H1 (cell line): ENCODE results near the gene EIF3B. TPM values are rescaled to one million over a fixed set of nuclear protein-coding genes. Genes with fewer than 3 reads are reported as not detected.
"Not testable (repeated sequence)": the region's sequence is repeated elsewhere in the genome, so short reads cannot be mapped to it uniquely, and the experiment has no call there.

Source experiments
- CTCF ChIA-PET: fragments of 300-600 bp; sonication (Branson Sonifier 250); formaldehyde crosslinking; loops from one replicate; lab custom pipeline; 2021; ENCODE audit not compliant: partially characterized antibody; lab: Charles Lee
- POLR2A ChIA-PET: fragments of 300-600 bp; sonication (Branson Sonifier 250); formaldehyde crosslinking; loops from one replicate; lab custom pipeline; 2021; ENCODE audit warnings: inconsistent platforms; ENCODE audit not compliant: partially characterized antibody; lab: Charles Lee
- DNase-seq, 2 experiments: peaks; one replicate each; pipeline versions ENCODE4 v3.0.0 to v3.0.0-alpha.2; 2010 to 2022; ENCODE audit warnings: low spot score in 2 of 2, low read depth in 1 of 2, mixed read lengths in 1 of 2
- FAIRE-seq: peaks from 2 replicates; lab custom pipeline; 2011; peaks lifted over from hg19 to GRCh38; lab: Jason Lieb, UNC
- H2AFZ ChIP-seq: 2 replicates; pipeline ENCODE4 v1.8.1; 2012; ENCODE audit warnings: low read length, inconsistent platforms
- H2AK5ac ChIP-seq: 2 replicates; pipeline ENCODE4 v1.6.1; 2013; ENCODE audit warnings: low read depth, low read length
- H2BK120ac ChIP-seq: replicated peaks from 2 replicates; pipeline ENCODE3; 2013; ENCODE audit warnings: low read depth, low read length, inconsistent platforms
- H2BK12ac ChIP-seq: 2 replicates; pipeline ENCODE4 v1.6.1; 2013; ENCODE audit warnings: low read depth, low read length
- H2BK15ac ChIP-seq: 2 replicates; pipeline ENCODE4 v1.6.1; 2013; ENCODE audit warnings: low read length
- H2BK20ac ChIP-seq: 2 replicates; pipeline ENCODE4 v1.6.1; 2013; ENCODE audit warnings: low read length
- H2BK5ac ChIP-seq: 2 replicates; pipeline ENCODE4 v1.6.1; 2013; ENCODE audit warnings: low read depth, low read length
- H3K14ac ChIP-seq: 2 replicates; pipeline ENCODE4 v1.6.1; 2013; ENCODE audit warnings: inconsistent platforms; ENCODE audit not compliant: insufficient read length
- H3K18ac ChIP-seq: 2 replicates; pipeline ENCODE4 v1.6.1; 2013; ENCODE audit warnings: low read length; ENCODE audit errors: extremely low read depth
- H3K23ac ChIP-seq: 2 replicates; pipeline ENCODE4 v1.6.1; 2013; ENCODE audit warnings: inconsistent platforms; ENCODE audit not compliant: insufficient read length
- H3K23me2 ChIP-seq: 2 replicates; pipeline ENCODE4 v1.6.1; 2013; ENCODE audit warnings: low read depth, low read length
- H3K27ac ChIP-seq: 2 replicates; pipeline ENCODE4 v1.6.1; 2011; ENCODE audit warnings: low read depth, low read length, inconsistent platforms
- H3K27me3 ChIP-seq, 4 experiments: replicated peaks in 1 of 4; 1 replicate in 1 of 4; 2 replicates in 3 of 4; pipeline versions ENCODE4 v1.6.1 to v1.8.1; 2011 to 2013; ENCODE audit warnings: low read length in 3 of 4, mild to moderate bottlenecking in 3 of 4, inconsistent platforms in 2 of 4, mixed read lengths in 2 of 4, moderate library complexity in 1 of 4; ENCODE audit not compliant: control insufficient read depth in 3 of 4, insufficient read depth in 3 of 4; ENCODE audit errors: extremely low read depth in 1 of 4
- H3K36me3 ChIP-seq, 4 experiments: 2 replicates each; pipeline versions ENCODE4 v1.6.1 to v1.8.1; 2011 to 2013; ENCODE audit warnings: mild to moderate bottlenecking in 4 of 4, low read length in 3 of 4, moderate library complexity in 2 of 4, control low read depth in 1 of 4, inconsistent platforms in 1 of 4; ENCODE audit not compliant: insufficient read depth in 4 of 4, control insufficient read depth in 2 of 4
- H3K4ac ChIP-seq: replicated peaks from 2 replicates; pipeline ENCODE3; 2013; ENCODE audit warnings: low read length, low read depth, mixed read lengths, inconsistent platforms; ENCODE audit not compliant: insufficient read length
- H3K4me1 ChIP-seq, 4 experiments: replicated peaks in 1 of 4; 1 replicate in 1 of 4; 2 replicates in 3 of 4; pipeline versions ENCODE4 v1.6.1 to v1.8.1; 2011 to 2013; ENCODE audit warnings: low read length in 3 of 4, inconsistent platforms in 2 of 4, mixed read lengths in 1 of 4; ENCODE audit not compliant: insufficient read depth in 4 of 4, control insufficient read depth in 3 of 4
- H3K4me2 ChIP-seq, 2 experiments: 2 replicates each; pipeline versions ENCODE4 v1.6.1 to v1.8.1; 2011 to 2013; ENCODE audit warnings: low read depth in 2 of 2, low read length in 2 of 2, control low read depth in 1 of 2, inconsistent platforms in 1 of 2, mild to moderate bottlenecking in 1 of 2; ENCODE audit not compliant: insufficient read depth in 1 of 2
- H3K4me3 ChIP-seq, 4 experiments: fragments of 200-600, 300-600 bp in 1 of 4; sonication (generic), shearing (Covaris generic), sonication (Bioruptor Twin) in 1 of 4; 2 replicates each; pipeline versions ENCODE4 v1.5.1 to v1.8.1; 2011 to 2016; ENCODE audit warnings: low read length in 4 of 4, low read depth in 3 of 4, control low read depth in 2 of 4, inconsistent platforms in 2 of 4, mild to moderate bottlenecking in 2 of 4, mixed read lengths in 1 of 4, moderate library complexity in 1 of 4; ENCODE audit not compliant: insufficient read depth in 2 of 4; ENCODE audit errors: extremely low read depth in 1 of 4
- H3K56ac ChIP-seq: replicated peaks from 2 replicates; pipeline ENCODE3; 2013; ENCODE audit warnings: low read depth, mild to moderate bottlenecking, mixed read lengths, low read length, inconsistent platforms; ENCODE audit not compliant: insufficient read length
- H3K79me1 ChIP-seq: 2 replicates; pipeline ENCODE4 v1.6.1; 2013; ENCODE audit warnings: low read depth, low read length, control low read depth
- H3K79me2 ChIP-seq, 2 experiments: 2 replicates each; pipeline versions ENCODE4 v1.6.1 to v1.8.1; 2012 to 2013; ENCODE audit warnings: low read length in 2 of 2, mild to moderate bottlenecking in 2 of 2, inconsistent platforms in 1 of 2; ENCODE audit not compliant: insufficient read depth in 2 of 2, control insufficient read depth in 1 of 2
- H3K9ac ChIP-seq, 4 experiments: replicated peaks in 1 of 4; 1 replicate in 1 of 4; 2 replicates in 3 of 4; pipeline versions ENCODE4 v1.6.1 to v1.8.1; 2011 to 2013; ENCODE audit warnings: low read depth in 3 of 4, low read length in 3 of 4, control low read depth in 2 of 4, mild to moderate bottlenecking in 2 of 4, moderate library complexity in 2 of 4, inconsistent platforms in 1 of 4; ENCODE audit errors: extremely low read depth in 1 of 4
- H3K9me3 ChIP-seq, 2 experiments: 2 replicates each; pipeline versions ENCODE4 v1.6.1 to v1.8.1; 2012 to 2013; ENCODE audit warnings: mild to moderate bottlenecking in 2 of 2, moderate library complexity in 2 of 2, control low read depth in 1 of 2, inconsistent platforms in 1 of 2, low read depth in 1 of 2, low read length in 1 of 2, mixed read lengths in 1 of 2; ENCODE audit not compliant: insufficient read depth in 2 of 2
- H4K20me1 ChIP-seq, 2 experiments: replicated peaks in 1 of 2; 2 replicates each; pipeline versions ENCODE3 to v1.8.1; 2011 to 2013; ENCODE audit warnings: inconsistent platforms in 2 of 2, low read length in 2 of 2, mild to moderate bottlenecking in 1 of 2; ENCODE audit not compliant: insufficient read depth in 2 of 2, control insufficient read depth in 1 of 2
- H4K5ac ChIP-seq: 2 replicates; pipeline ENCODE4 v1.6.1; 2013; ENCODE audit warnings: low read length, low read depth, mixed read lengths, inconsistent platforms; ENCODE audit not compliant: insufficient read length
- H4K8ac ChIP-seq: 2 replicates; pipeline ENCODE4 v1.8.0; 2013; ENCODE audit warnings: mild to moderate bottlenecking, moderate library complexity, low read length, inconsistent platforms; ENCODE audit not compliant: insufficient read depth; ENCODE audit errors: extremely low read depth
- H4K91ac ChIP-seq: replicated peaks from 2 replicates; pipeline ENCODE3; 2013; ENCODE audit warnings: low read length, mixed read lengths, inconsistent platforms; ENCODE audit not compliant: insufficient read length
- RXRA ChIP-seq: IDR thresholded peaks from 2 replicates; pipeline ENCODE4 v1.6.1; 2011; ENCODE audit warnings: low read depth, mild to moderate bottlenecking, low read length, moderate library complexity; ENCODE audit not compliant: insufficient read depth
- WGBS, 2 experiments: shearing (Covaris generic) in 1 of 2; methylation state at CpG; one replicate each; pipeline versions ENCODE4 v1.1.6 to v1.1.7; 2013 to 2015; ENCODE audit warnings: low lambda C conversion rate in 2 of 2, mixed read lengths in 2 of 2, inconsistent platforms in 1 of 2, low coverage in 1 of 2, missing lambda C conversion rate in 1 of 2; ENCODE audit not compliant: insufficient replicate concordance in 2 of 2, insufficient coverage in 1 of 2, insufficient read length in 1 of 2; ENCODE audit errors: extremely low coverage in 1 of 2, missing lambda C conversion rate in 1 of 2; 5-methylcytosine and 5-hydroxymethylcytosine counted together
- polyA plus RNA-seq, 7 experiments: library from polyadenylated mRNA; depleted of rRNA in 3 of 7; stranded (reverse) in 5 of 7; unstranded in 2 of 7; fragments of >200 nt in 5 of 7; fragments of 200-250 nt in 2 of 7; gene quantifications; 1 replicate in 5 of 7; 2 replicates in 1 of 7; 4 replicates in 1 of 7; pipeline versions ENCODE4 v1.2.1 to v1.2.3, GENCODE V29; 2011 to 2013; ENCODE audit warnings: missing spikeins in 2 of 7, mixed read lengths in 2 of 7
- total RNA-seq: library from RNA; stranded (reverse); fragmentation: NEBNext Ultra II Directional; extraction: Animal tissue kit (Norgen Biotek cat#: 25700); gene quantifications from 2 replicates; pipeline ENCODE4 v1.2.1, GENCODE V29; 2021

EIF3B gene
- total and polyA plus RNA-seq, 2 of the 8 experiments (the other 6 are each of a cell fraction or from before 2014, with no cell fraction given), result 167 to 316 TPM

- no peak for TF ChIP-seq RXRA
- TF ChIP-seq, all 59 proteins: peak for 14
Observed at GRCh38 chr7:2354186-2354938, at the start of gene EIF3B (continued).

DNA sequence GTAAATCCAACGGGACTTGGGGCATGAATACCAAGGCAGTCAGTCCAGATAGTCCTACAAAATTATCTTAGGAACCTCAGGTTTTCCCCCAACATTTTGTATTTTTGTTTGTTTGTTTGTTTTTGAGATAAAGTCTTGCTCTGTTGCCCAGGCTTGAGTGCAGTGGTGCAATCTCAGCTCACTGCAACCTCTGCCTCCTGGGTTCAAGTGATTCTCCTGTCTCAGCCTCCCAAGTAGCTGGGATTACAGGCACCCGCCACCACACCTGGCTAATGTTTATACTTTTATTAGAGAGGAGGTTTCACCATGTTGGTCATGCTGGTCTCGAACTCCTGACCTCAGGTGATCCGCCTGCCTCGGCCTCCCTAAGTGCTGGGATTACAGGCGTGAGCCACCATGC lies 49.4 kb upstream of the EIF3B start:
- not testable (repeated sequence) for H2BK20ac ChIP-seq, DNase-seq, H3K56ac ChIP-seq, H3K4ac ChIP-seq, H3K36me3 ChIP-seq, H3K23ac ChIP-seq, H3K23me2 ChIP-seq, H2BK5ac ChIP-seq, H2AFZ ChIP-seq, H3K4me2 ChIP-seq, H4K5ac ChIP-seq, H2AK5ac ChIP-seq, H3K14ac ChIP-seq, H4K20me1 ChIP-seq, H2BK15ac ChIP-seq, H3K27me3 ChIP-seq, H2BK120ac ChIP-seq, H3K18ac ChIP-seq, FAIRE-seq, H3K9ac ChIP-seq, H3K79me1 ChIP-seq, H3K4me3 ChIP-seq, H3K27ac ChIP-seq, H4K8ac ChIP-seq, H4K91ac ChIP-seq
- H3K9me3 ChIP-seq, result peaks cover 2 to 19% of the 10 kb centered on the region in 2 experiments; a peak in 2 of 4 replicates
- ChIA-PET CTCF (interaction anchor here (0.8 kb wide), 1 partner anchor 13 kb away, joined by 4 read pairs; no protein-coding TSS in a partner anchor), POLR2A (interaction anchor here (0.7 to 1.4 kb wide), 5 partner anchors 8 to 45 kb away, joined by 3 to 11 read pairs (median 3); partner anchors contain the start of gene SNX8)
- 92% methylated on average over 6 of the region's 6 CpGs; no CpG with 5 or more reads in 1 of the 2 experiments for WGBS, 2 experiments
- H3K4me1 ChIP-seq, result peaks cover 4 to 18% (median 10%) of the 10 kb centered on the region in 4 experiments
- H3K79me2 ChIP-seq, result peaks cover 0 to 44% of the 10 kb centered on the region in 2 experiments; a peak in 3 of 4 replicates
- H2BK12ac ChIP-seq, result 0 out of 2 replicates have a peak overlapping the region, but pooled peaks have one; percentile 9
